Activated CD4-positive, alpha-beta T cell treated with anti-CD3 and anti-CD28 coated beads, Interleukin-2, amount 50 U/mL, for 16 hours (primary cell): ENCODE data around the gene SFTPD.

Experiments used
- DNase-seq: peaks from one replicate; pipeline ENCODE4 v3.0.0-alpha.2; 2020

SFTPD gene

GRCh38 chr10:79944428-79945395 lies 4.2 kb downstream of the SFTPD start:
- DNase-seq = no peak

GRCh38 chr10:79943871-79944270 lies 5.0 kb downstream of the SFTPD start:
- no peak for DNase-seq

DNA sequence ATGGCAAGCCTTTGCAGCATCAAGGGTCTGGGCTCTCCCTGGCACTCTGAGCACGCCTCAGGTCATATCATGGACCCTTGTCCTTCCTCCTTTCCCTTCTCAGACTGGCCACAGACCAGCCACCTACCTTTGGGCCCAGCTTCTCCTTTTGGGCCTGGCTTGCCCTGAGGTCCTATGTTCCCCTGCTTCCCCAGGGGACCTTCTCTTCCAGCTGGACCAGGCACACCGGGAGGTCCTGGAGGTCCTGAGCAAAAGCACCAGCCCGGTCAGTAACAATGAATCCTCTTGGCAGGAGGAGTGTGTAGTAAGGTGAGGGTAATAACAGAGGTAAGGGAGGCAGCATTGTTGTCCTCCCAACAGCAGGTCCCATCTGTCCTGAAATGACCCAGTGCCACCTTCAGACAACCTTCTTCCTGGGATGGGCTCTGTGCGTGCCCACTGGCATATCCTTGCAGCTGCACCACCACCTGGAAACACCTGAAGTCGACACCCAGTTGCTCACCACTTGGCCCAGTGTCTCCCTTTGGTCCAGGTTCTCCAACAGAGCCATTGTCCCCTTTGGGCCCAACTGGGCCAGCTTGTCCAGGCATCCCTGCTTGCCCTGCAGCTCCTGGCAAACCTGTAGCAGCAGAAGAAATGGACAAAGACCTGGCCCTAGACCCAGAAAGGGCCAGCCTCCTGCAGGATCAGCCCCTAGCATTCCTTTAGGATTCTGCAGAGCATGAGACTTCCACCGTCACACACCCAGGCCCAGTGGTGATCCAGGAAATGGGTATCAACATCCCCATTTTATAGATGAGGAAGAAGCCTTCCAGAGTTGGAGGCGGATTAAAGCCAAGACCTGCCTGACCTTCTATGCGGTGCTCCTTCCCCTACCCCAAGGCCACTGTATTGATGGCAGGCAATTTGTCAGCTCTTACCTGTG lies 6.4 kb downstream of the SFTPD start:
- no peak for DNase-seq

DNA sequence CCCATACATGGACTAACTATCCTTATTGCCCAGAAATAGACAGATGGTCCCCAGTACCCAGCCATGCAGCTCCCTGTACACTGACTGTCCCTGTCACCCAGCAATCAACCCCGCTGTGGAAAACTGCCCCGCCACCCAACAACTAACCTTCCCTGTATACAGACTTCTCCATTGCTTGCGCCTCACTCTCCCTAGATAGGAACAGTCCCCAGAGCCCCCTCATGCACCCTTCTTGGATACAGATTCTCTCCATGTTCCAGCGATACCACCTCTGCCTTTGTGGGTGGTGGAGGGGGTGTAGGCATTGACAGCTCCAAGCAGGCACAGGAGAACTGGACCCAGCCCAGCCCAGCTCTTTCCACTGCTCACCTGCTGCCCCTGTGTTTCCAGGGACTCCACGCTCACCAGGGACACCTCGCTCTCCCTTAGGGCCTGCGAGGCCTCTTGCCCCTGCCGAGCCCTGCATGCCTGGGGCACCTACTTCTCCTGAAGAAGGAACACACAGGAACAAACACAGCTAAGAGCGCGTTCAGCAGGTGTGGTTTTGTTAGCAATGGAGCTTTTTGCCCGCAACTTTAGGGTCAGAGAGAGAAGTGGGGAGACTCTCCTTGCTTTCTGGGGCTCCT lies 7.2 kb downstream of the SFTPD start:
- DNase-seq = no peak

DNA sequence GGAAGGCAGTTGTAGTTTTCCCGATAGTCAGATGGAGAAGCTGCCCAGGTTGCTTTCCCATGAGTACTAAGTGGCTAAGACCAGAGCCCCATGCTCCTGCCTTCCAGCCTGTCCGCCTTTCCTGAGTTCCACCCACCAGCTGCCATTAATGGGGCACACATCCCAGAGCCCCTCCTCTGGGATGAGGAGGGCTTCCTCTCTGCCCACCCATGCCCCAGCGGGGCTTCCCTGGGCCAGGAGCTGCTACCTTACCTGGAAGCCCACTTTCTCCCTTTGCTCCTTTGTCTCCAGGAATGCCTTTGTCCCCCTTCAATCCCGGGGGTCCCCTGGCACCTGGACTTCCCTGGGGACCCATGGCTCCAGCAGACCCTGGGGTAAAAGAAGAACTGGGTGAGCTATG lies 7.8 kb downstream of the SFTPD start:
- DNase-seq = no peak

- no peak for DNase-seq
Observed at GRCh38 chr10:79940431-79940830, 8.5 kb downstream of the SFTPD start.

- no peak for DNase-seq
Observed at GRCh38 chr10:79939969-79940368, 8.9 kb downstream of the SFTPD start.

GRCh38 chr10:79938728-79939406 lies 10.0 kb downstream of the SFTPD start:
- DNase-seq = no peak

DNA sequence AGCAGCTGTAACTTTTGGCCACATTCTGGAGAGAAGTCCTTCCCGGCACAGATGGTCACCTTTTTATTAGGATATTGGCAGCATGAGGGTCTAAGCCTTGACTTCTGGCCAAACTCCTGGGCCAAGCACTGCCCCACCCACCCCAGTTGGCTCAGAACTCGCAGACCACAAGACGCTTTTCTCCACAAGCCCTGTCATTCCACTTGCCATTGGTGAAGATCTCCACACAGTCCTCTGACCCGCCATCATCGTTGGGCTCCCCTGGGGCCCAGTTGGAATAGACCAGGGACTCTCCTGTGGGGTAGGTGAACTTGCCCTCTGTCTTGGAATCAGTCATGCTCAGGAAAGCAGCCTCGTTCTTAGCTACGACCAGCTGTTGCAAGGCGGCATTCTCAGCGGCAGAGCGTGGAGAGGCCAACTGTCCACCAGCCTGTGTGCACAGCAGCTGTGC lies 11.2 kb downstream of the SFTPD start:
- DNase-seq = no peak

DNA sequence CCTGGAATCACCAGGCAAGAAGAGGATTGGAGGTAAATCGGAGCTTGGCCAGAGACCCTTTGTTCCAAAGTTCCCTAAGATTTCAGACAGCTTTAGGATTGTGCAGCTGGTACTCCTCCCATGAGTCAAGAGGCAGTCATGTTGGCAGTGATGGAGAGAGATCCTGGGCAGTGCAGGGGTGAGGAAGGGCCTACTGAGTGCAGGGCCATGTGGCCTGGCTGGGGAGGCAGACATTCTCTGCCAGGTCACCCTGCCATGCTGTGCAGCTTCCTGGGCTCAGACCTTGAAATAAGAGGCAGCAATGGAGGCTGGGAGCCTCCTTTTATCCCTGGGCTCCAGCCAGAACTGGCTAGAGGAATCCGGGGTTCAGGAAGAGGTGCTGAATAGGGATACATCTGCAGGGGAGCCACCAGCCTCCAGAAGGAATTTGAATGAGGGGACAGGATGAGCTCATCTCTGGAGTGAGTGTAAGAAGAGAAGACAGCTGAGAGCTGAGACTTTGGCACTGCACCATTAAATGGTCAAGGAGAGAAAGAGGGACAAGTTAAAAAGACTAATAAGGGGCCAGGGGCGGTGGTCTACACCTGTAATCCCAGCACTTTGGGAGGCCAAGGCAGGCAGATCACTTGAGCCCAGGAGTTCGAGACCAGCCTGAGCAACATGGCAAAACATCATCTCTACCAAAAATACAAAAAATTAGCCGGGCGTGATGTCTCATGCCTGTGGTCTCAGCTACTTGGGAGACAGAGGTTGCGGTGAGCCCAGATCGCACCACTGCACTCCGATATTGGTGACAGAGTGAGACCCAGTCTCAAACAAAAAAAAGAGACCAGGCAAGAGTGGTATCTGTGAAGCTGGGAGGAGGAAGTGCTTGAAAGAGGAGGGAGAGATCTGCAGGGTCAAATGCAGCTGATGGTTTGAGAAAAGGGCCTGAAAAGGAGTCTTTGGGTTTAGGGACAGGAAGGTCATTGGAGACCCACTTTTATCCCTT lies 12.0 kb downstream of the SFTPD start:
- no peak for DNase-seq

GRCh38 chr10:79933961-79934360 lies 14.9 kb downstream of the SFTPD start:
- DNase-seq = no peak

- DNase-seq = no peak
Observed at GRCh38 chr10:79932841-79933379, 16.0 kb downstream of the SFTPD start.

DNA sequence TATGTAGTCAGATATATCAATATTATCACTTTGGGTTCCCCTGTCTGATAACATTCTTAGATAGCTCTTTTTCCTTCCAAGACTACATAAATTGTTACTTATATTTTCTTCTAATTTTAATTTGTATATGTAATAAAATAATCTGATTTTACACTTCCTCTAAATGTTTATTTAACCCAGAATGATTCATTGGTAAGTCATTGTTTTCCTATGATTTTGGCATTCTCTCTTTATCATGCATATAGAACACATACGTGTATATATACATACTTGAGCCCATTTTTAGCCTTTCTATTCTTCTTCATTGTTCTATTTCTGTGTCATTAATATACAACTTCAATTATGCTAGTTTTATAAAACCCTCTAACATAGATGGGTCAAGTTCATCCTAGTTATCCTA lies 16.6 kb downstream of the SFTPD start:
- no peak for DNase-seq

DNA sequence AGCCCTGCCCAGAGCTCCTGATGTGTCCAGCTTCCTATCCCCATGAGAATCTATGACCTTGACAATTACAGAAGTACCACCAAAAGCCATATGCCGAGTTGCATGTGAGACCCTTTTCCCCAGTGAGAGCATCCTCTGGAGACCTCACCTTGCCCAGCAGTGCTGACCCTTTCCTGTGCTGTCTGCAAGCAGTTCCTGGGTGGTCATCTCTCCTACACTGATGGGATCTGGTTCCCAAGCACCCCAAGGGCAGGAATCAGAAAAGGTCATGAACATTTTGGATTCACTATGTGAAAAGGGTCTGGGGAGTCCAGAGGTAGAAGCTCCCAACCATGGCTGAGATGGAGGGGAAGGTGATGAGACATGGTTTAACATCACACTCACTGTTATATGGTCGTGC lies 18.2 kb downstream of the SFTPD start:
- no peak for DNase-seq

GRCh38 chr10:79930267-79930666 lies 18.6 kb downstream of the SFTPD start:
- no peak for DNase-seq

GRCh38 chr10:79929409-79929904 lies 19.4 kb downstream of the SFTPD start:
- DNase-seq = peak; percentile 78

DNA sequence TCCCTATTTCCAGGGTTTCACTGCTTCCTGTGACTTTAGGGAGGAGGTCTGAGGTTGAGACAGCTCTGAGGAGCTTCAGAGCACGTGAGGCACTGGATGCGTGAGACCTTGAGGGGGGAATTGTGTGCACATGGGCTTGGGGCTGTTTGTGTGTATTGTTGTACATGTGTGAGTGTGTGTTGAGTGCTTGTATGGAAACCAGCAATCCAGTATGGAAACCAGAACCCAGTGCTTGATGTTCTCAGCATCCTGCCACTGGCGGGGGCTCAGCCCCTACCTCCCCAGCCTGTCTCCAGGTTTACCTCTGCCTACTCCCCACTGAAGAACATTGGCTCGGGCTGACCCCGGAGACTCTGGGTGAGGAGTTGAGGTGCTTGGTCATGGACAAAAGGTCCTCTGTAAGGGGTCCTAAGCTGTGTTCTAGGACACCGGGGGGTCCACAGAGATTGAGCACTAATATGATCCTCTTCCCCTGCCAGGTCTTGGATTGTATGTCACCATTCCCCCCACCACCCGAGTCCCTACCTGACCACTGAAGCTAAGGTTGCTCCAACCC lies 20.8 kb downstream of the SFTPD start:
- no peak for DNase-seq

GRCh38 chr10:79927111-79927828 lies 21.6 kb downstream of the SFTPD start:
- DNase-seq = no peak

GRCh38 chr10:79926037-79926436 lies 22.9 kb downstream of the SFTPD start:
- no peak for DNase-seq

GRCh38 chr10:79925614-79926013 lies 23.3 kb downstream of the SFTPD start:
- DNase-seq = no peak
